Glomerular endothelial cell (primary cell): ENCODE data around the gene AKT1S1. TPM values are rescaled to one million over a fixed set of nuclear protein-coding genes. Genes with fewer than 3 reads are reported as not detected.

Source experiments
- DNase-seq: peaks from one replicate; pipeline ENCODE4 v3.0.0-alpha.2; 2011; ENCODE audit warnings: low read depth, low spot score; ENCODE audit errors: extremely low read depth
- total RNA-seq: library from RNA; depleted of rRNA; stranded (reverse); fragments of >200 nt; gene quantifications from 2 replicates; pipeline ENCODE4 v1.2.3, GENCODE V29; 2015

AKT1S1 gene
- total RNA-seq, 1 donor from 2014 or later: 44.9 TPM

- DNase-seq: no peak
Observed at GRCh38 chr19:49908480-49909420, 31.6 kb upstream of the AKT1S1 start.

GRCh38 chr19:49907745-49908446, 30.7 kb upstream of the AKT1S1 start:
- DNase-seq: no peak

- no peak for DNase-seq
Observed at GRCh38 chr19:49906879-49907564, 29.9 kb upstream of the AKT1S1 start.

- no peak for DNase-seq
Observed at GRCh38 chr19:49904136-49904535, 27.0 kb upstream of the AKT1S1 start.

GRCh38 chr19:49896863-49897621, 19.9 kb upstream of the AKT1S1 start, which contains the start of gene IL4I1:
Gene IL4I1, minus strand, starts transcription at chr19:49896887. Its CDS starts 727 bp downstream, at chr19:49896160.
- DNase-seq: peak; percentile 44

- DNase-seq: no peak
Observed at GRCh38 chr19:49895566-49896297, 18.6 kb upstream of the AKT1S1 start.

- no peak for DNase-seq
Observed at GRCh38 chr19:49894879-49895565, 17.9 kb upstream of the AKT1S1 start.

- no peak for DNase-seq
Observed at GRCh38 chr19:49894011-49894664, 17.0 kb upstream of the AKT1S1 start.

GRCh38 chr19:49892716-49893115, 15.6 kb upstream of the AKT1S1 start:
- no peak for DNase-seq

- no peak for DNase-seq
Observed at GRCh38 chr19:49891393-49891792, 14.2 kb upstream of the AKT1S1 start.

GRCh38 chr19:49890349-49891311, 13.5 kb upstream of the AKT1S1 start:
- no peak for DNase-seq

GRCh38 chr19:49889687-49890348, 12.7 kb upstream of the AKT1S1 start:
- DNase-seq: no peak

- no peak for DNase-seq
Observed at GRCh38 chr19:49889038-49889686, 12.0 kb upstream of the AKT1S1 start.

GRCh38 chr19:49888510-49888824, 11.3 kb upstream of the AKT1S1 start:
- no peak for DNase-seq

- no peak for DNase-seq
Observed at GRCh38 chr19:49887665-49888509, 10.7 kb upstream of the AKT1S1 start.
